ENCODE results near the gene PRM3. TPM values are rescaled to one million over a fixed set of nuclear protein-coding genes. Genes with fewer than 3 reads are reported as not detected.
"Not testable (repeated sequence)": the region's sequence is repeated elsewhere in the genome, so short reads cannot be mapped to it uniquely, and the experiment has no call there.

The PRM3 gene
- total RNA-seq, 3 donors from 2014 or later: not detected

DNA sequence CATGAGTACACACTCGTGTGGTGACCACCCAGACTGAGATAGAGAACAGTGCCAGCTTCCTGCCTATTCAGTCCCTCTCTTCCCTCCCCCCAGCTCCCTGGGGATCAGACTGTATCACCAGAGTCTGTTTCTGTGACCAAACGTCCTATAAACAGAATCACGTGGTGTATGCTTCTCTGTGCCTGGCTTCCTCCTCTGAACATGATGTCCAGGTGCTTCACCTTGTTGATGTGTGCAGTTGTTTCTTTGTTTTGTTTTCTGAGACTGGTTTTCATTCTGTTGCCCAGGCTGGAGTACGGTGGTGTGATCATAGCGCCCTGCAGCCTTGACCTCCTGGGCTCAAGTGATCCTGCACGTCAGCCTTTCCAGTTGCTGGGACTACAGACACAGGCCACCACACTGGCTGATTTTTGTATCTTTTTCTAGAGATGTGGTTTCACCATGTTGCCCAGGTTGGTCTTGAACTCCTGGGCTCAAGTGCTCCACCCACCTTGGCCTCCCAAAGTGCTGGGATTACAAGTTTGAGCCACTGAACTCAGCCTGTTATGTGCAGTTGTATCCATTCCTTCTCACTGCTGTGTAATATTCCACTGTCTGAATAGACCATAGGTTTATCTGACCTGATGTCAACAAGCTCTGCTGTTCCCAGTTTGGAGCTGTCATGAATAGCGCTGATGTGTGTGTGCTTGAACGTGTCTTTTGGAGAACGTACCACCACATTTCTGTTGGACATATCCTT lies 36.6 kb upstream of the PRM3 start:
- Mint-ChIP-seq H3K4me1 (ENCODE audit: low read depth) (peaks cover 42% of the 10 kb centered on the region), H3K9me3 (no peaks in the 10 kb centered on the region), H3K36me3 (ENCODE audit: insufficient read depth) (no peaks in the 10 kb centered on the region), H3K27me3 (ENCODE audit: low read depth) (no peaks in the 10 kb centered on the region), H3K4me3 (no peak overlapping the region)
- ATAC-seq: no peak
- no peak for DNase-seq

DNA sequence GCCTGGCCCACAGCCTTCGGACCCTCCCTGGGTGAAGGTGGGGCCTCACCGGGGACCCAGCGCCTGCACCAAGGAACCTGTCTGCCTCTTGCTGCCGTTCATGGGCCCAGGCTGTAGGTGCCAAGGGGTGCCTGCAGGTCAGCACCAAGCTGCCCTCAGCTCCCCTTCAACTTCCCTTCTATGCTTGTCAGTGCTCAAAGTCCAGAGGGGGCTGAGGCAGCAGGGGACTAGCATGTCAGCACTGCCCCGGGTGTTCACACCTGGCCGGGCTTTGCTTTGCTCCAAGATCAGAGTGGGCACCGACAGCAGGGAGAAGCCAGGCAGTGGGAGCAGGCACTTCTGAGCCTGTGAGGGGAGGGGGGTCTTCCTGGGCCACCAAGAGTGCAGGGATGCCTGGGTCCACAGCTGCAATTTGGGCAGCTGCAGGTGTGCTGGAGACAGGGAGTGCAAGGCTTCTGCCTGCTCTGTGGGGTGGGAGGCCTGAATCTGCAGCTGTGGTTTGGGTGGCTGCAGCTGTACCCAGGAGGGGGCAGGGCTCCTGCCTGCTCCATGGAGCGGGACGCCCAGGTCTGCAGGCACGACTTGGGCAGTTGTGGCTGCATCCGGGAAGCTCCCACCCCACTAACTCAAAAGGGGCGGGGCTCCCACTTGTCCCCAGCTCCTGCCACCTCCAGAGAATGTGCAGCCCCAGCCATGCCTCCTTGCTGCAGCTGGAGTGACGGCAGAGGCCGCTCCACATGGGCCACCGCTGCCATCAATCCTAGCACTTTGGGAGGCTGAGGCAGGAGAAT lies 35.3 kb upstream of the PRM3 start:
- ATAC-seq (no peak), DNase-seq (no peak)
- H3K9me3 Mint-ChIP-seq: no peaks in the 10 kb centered on the region
- H3K36me3 Mint-ChIP-seq (ENCODE audit: insufficient read depth): no peaks in the 10 kb centered on the region
- peaks cover 39% of the 10 kb centered on the region for H3K4me1 Mint-ChIP-seq (ENCODE audit: low read depth)
- no peak overlapping the region for H3K4me3 Mint-ChIP-seq
- H3K27me3 Mint-ChIP-seq (ENCODE audit: low read depth): no peaks in the 10 kb centered on the region

DNA sequence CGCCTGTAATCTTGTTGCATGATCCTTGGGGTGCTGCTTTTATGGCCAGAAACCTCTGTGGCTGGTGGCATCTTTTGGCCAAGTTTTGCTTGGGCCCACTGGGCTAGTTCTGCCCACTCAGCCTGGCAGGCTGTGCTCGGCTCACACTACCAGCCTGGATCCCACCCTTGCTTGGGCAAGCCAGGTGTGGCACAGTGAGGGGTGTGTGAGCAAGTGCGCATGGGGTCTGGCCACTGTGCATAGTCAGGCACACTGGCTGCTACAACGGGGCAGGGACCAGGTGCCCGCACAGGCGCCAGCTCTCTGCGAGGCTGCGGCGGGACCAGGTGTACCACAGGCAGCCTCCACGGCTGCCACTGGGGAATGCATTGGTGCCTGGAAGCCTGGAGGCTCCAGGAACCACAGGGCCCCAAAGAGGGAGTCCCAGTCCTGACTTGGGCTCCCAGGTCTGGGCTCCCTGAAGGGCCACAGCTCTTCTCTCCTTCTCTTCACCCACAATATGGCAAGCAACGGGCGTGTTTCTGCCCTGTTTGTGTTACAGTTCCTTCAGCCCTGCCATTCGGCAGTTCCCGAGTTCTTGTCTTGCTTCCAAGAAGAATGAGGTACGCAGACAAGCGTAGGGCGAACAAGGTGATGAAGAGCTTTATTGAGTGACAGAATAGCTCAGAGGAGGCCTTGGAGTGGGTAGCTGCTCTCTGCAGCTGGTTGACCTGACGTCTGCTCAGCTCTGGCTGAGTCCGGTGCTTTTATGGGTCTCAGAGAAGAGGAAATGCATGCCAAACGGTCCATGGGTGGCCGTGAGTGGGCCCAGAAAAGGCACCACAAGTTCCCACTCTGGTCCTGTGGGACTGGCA lies 34.4 kb upstream of the PRM3 start:
- DNase-seq: no peak
- Mint-ChIP-seq H3K36me3 (ENCODE audit: insufficient read depth) (no peaks in the 10 kb centered on the region), H3K9me3 (no peaks in the 10 kb centered on the region), H3K27me3 (ENCODE audit: low read depth) (no peaks in the 10 kb centered on the region), H3K4me1 (ENCODE audit: low read depth) (peaks cover 31% of the 10 kb centered on the region), H3K4me3 (no peak overlapping the region)
- ATAC-seq: no peak

DNA sequence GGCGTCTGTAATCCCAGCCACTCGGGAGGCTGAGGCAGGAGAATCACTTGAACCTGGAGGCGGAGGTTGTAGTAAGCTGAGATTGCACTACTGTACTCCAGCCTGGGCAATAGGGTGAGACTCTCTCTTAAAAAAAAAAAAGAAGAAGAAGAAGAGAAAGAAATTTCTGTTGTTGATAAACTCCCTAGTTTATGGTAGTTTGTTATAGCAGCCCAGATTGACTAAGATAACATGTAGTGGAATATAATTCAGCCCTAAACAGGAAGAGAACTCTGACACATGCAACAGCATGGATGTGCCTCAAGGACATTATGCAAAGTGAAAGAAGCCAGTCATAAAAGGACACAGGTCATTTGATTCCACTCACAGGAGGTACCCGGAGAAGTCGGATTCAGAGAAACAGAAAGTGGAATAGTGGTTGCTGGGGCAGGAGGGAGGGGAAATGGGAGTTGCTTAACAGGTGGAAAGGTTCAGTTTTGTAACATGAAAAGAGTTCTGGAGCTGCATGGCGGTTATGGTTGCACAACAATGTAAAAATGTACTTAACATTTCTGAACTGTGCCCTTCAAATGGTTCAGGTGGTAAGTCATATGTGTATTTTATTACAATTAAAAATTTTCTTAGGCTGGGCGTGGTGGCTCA lies 33.7 kb upstream of the PRM3 start:
- DNase-seq: no peak
- Mint-ChIP-seq H3K4me3 (no peak overlapping the region), H3K4me1 (ENCODE audit: low read depth) (peaks cover 24% of the 10 kb centered on the region), H3K27me3 (ENCODE audit: low read depth) (no peaks in the 10 kb centered on the region), H3K9me3 (no peaks in the 10 kb centered on the region), H3K36me3 (ENCODE audit: insufficient read depth) (no peaks in the 10 kb centered on the region)
- no peak for ATAC-seq

DNA sequence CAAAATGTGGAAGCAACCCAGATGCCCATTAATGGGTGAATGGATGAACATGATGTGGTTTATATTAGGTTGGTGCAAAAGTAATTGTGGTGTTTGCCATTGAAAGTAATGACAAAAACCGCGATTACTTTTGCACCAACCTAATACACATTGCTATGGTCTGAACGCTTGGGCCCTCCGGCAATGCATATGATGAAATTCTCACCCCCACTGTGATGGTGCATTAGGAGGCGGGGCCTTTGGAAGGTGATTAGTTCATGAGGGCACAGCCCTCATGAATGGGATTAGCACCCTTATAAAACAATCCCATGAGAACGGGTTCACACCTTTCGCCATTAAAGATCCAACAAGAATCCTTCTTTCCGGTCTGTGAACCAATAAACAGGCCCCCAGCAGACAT lies 33.0 kb upstream of the PRM3 start:
- no peak for DNase-seq
- Mint-ChIP-seq H3K4me1 (ENCODE audit: low read depth) (peaks cover 19% of the 10 kb centered on the region), H3K4me3 (no peak overlapping the region), H3K36me3 (ENCODE audit: insufficient read depth) (no peaks in the 10 kb centered on the region), H3K9me3 (no peaks in the 10 kb centered on the region), H3K27me3 (ENCODE audit: low read depth) (no peaks in the 10 kb centered on the region)
- ATAC-seq: no peak

DNA sequence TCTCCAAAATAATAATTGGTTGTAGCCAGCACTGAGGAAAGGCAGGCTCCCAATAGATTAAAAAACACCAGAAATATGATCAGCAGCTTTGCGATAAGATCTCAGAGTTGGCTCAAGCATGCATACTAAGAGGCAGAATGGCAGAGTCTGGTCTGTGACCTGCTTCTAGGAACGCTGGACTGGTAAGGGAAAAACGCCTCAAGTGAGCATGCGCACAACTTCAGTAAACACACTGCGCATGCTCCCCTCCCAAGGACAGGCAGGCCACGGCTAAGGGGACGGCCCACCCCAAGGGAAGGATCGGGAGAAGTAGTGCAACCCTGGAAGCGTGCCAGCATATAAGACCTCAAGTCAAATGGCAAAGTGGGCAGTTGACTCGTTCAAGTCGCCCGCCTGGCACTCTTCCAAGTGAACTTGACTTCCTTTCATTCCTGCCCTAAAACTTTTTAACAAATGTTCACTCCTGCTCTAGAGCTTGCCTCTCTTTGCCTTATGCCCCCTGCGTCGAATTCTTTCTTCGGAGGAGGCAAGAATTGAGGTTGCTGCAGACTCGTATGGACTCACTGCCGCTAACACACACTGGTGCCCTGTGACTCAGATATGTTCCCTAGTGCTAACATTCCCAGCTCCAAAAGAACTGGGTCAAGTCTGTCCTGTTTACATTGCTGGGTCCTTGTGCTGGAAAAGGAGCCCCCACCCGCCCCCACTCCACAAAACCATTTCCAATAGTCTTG lies 30.1 kb upstream of the PRM3 start:
- Mint-ChIP-seq H3K4me1 (ENCODE audit: low read depth) (peaks cover 8% of the 10 kb centered on the region), H3K4me3 (no peak overlapping the region), H3K9me3 (no peaks in the 10 kb centered on the region), H3K36me3 (ENCODE audit: insufficient read depth) (no peaks in the 10 kb centered on the region), H3K27me3 (ENCODE audit: low read depth) (no peaks in the 10 kb centered on the region)
- no peak for ATAC-seq
- DNase-seq: no peak

DNA sequence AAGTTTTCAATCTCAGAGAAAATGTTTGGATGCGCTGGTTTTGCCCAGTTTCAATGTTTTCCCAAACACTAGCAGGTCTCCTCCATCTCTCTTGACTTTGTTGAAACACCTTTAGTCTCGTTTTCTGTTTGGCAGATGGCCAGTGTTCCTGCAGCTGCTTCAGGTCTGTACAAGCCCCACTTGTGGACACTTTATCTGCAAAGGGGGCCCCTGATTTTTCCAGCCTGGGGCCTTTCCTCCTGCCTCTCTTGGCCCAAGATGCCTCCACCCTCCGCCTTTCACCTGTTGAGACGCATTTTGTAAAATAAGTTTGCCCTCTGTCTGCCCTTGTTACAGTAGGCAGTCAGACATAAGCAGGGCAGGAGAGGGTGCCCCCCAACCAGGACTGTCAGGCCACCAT lies 29.5 kb upstream of the PRM3 start:
- no peak for ATAC-seq
- no peak overlapping the region for H3K4me3 Mint-ChIP-seq
- H3K9me3 Mint-ChIP-seq: no peaks in the 10 kb centered on the region
- H3K4me1 Mint-ChIP-seq (ENCODE audit: low read depth): peaks cover 10% of the 10 kb centered on the region
- H3K27me3 Mint-ChIP-seq (ENCODE audit: low read depth): no peaks in the 10 kb centered on the region
- H3K36me3 Mint-ChIP-seq (ENCODE audit: insufficient read depth): no peaks in the 10 kb centered on the region
- no peak for DNase-seq

DNA sequence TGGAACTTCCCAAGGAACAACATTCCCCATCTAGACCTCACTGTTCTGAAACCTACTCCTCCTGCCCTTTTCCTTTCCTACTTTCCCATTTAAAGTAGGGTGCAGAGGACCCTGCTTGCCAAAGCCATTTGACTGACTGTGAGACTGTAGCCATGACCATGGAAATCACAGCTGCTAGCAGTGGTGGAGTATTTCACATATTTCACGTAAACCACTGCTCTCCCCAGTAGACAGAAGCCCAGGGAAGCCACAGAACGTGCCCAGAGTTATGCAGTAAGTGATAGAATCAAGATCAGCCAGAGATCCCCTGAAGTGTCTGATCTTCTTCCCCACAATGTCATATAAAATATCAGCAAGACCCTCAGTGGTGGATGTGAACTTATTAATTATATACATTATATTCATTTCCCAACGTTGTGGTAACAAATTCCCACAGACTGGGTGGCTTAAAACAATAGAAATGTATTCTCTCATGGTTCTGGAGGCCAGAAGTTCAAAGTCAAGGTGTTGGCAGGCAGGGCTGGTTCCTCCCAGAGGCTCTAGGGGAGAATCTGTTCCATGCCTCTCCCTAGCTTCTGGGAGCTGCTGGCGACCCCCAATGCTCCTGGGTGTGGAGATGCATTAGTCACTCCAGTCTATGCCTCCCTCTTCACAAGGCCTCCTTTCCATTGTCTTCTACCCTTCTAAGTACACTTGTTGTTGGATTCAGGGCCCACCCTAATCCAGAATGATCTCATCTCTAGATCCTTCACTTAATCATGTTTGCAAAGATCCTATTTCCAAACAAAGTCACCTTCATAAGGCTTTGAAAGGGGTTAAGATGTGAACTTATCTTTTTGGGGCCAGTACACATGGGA lies 28.4 kb upstream of the PRM3 start:
- DNase-seq (no peak), ATAC-seq (no peak)
- no peaks in the 10 kb centered on the region for H3K36me3 Mint-ChIP-seq (ENCODE audit: insufficient read depth)
- no peaks in the 10 kb centered on the region for H3K9me3 Mint-ChIP-seq
- no peak overlapping the region for H3K4me3 Mint-ChIP-seq
- H3K27me3 Mint-ChIP-seq (ENCODE audit: low read depth): no peaks in the 10 kb centered on the region
- H3K4me1 Mint-ChIP-seq (ENCODE audit: low read depth): peaks cover 18% of the 10 kb centered on the region

DNA sequence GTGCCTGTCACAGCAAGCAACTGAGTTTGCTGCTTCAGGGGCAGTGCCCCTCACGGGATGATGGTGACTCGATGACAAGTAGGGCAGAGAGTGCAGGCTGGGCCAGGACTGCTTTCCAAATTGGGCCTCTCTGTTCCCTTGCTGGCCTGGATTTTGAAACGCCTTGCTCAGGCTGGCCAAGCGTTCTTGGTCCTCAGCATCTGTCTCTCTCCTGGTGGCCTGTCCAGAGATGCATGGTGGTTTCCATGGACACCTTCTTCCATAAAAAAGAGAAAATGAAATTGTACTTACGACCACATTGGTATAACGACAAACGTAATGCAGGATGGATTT lies 27.1 kb upstream of the PRM3 start:
- no peaks in the 10 kb centered on the region for H3K27me3 Mint-ChIP-seq (ENCODE audit: low read depth)
- no peak overlapping the region for H3K4me3 Mint-ChIP-seq
- H3K36me3 Mint-ChIP-seq (ENCODE audit: insufficient read depth): no peaks in the 10 kb centered on the region
- no peaks in the 10 kb centered on the region for H3K9me3 Mint-ChIP-seq
- H3K4me1 Mint-ChIP-seq (ENCODE audit: low read depth): peaks cover 22% of the 10 kb centered on the region
- DNase-seq (no peak), ATAC-seq (no peak)

DNA sequence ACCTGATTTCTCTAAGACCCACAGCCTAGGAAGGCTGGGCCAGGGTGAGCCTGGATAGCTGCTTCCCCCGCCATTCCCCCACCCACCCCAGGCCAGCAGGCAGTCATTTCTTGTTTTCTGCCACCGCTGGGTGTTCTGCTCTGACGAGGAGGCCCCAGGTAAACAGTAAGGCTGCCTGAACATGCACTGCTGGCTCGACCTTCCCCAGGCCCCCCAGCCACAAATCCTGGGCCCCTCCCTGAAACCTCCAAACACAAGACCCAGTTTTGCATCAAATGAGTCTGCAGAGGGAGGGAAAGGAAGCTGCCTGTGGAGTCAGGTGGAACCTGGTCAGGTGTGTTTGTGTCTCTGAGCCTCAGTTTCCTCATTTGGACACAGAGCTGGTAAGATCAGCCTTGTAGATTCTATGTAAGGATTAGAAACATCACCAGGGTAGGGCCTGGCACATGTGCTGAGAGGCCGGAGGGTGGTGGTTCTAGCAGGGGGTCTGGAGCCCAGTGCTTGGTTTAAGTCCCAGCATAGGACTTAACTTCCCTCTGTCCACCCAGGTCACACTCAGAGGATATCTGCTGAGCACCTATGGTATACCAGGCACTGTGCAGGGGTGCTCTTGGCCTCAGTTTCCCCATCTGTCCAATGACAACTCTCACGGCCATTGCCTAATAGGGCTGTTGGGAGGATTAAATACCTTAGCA lies 26.6 kb upstream of the PRM3 start:
- DNase-seq (no peak), ATAC-seq (no peak)
- Mint-ChIP-seq H3K9me3 (no peaks in the 10 kb centered on the region), H3K4me1 (ENCODE audit: low read depth) (peaks cover 22% of the 10 kb centered on the region), H3K36me3 (ENCODE audit: insufficient read depth) (no peaks in the 10 kb centered on the region), H3K4me3 (no peak overlapping the region), H3K27me3 (ENCODE audit: low read depth) (no peaks in the 10 kb centered on the region)

DNA sequence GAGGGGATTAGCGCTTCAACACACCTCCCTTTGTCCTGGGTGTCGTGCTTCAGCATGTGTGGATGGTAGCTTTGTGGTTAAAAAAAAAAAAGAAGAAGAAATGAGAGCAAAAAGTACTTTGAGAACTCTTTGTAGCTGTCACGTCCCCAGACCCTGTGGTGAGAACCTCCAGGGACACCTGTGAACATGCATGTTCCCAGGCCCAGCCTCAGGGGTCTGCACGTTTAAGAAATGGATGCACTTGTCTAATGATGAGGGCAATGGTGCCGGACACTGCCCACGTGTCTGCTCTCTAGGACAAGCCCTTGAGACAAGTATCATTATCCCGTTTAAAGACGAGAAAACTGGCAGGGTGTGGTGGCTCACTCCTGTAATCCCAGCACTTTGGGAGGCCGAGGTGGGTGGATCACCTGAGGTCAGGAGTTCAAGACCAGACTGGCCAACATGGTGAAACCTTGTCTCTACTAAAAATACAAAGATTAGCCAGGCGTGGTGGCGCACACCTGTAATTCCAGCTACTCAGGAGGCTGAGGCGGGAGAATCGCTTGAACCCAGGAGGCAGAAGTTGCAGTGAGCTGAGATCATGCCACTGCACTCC lies 25.6 kb upstream of the PRM3 start:
- H3K27me3 Mint-ChIP-seq (ENCODE audit: low read depth); DNase-seq; H3K4me3 Mint-ChIP-seq; ATAC-seq; H3K9me3 Mint-ChIP-seq; H3K36me3 Mint-ChIP-seq (ENCODE audit: insufficient read depth): not testable (repeated sequence)
- H3K4me1 Mint-ChIP-seq (ENCODE audit: low read depth): peaks cover 24% of the 10 kb centered on the region

DNA sequence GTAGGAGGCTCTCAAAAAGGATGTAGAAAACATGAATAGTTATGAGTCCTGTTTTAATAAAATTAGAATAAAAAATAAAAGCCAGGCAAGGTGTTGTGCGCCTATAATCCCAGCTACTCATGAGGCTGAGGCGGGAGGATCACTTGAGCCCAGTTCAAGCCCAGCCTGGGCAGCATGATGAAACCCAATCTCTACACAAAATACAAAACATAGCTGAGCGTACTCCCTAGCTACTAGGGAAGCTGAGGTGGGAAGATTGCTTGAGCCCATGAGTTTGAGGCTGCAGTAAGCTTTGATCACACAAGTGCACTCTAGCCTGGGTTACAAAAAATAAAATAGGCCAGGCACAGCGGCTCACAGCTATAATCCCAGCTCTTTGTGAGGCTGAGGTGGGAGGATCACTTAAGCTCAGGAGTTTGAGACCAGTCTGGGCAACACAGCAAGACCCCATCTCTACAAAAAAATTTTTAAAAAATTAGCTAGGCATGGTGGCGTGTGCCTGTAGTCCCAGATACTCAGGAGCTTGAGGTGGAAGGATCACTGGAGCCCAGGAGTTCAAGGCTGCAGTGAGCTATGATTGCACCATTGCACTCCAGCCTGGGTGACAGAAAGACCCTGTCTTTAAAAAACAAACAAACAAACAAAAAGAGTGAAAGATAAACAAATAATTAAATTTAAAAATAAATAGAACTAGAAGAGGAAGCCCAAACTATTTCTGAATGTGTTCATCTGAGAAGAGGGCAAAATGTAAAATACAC lies 24.9 kb upstream of the PRM3 start:
- H3K27me3 Mint-ChIP-seq (ENCODE audit: low read depth): no peaks in the 10 kb centered on the region
- H3K9me3 Mint-ChIP-seq: no peaks in the 10 kb centered on the region
- peaks cover 24% of the 10 kb centered on the region for H3K4me1 Mint-ChIP-seq (ENCODE audit: low read depth)
- no peak for ATAC-seq
- no peak for DNase-seq
- H3K4me3 Mint-ChIP-seq: no peak overlapping the region
- no peaks in the 10 kb centered on the region for H3K36me3 Mint-ChIP-seq (ENCODE audit: insufficient read depth)
